ENCODE measurements around the gene RNF8.
"Not testable (repeated sequence)": the region's sequence is repeated elsewhere in the genome, so short reads cannot be mapped to it uniquely, and the experiment has no call there.

RNF8 gene

GRCh38 chr6:37401658-37402057 is 47.9 kb downstream of the RNF8 start:
- not testable (repeated sequence) for DNase-seq

DNA sequence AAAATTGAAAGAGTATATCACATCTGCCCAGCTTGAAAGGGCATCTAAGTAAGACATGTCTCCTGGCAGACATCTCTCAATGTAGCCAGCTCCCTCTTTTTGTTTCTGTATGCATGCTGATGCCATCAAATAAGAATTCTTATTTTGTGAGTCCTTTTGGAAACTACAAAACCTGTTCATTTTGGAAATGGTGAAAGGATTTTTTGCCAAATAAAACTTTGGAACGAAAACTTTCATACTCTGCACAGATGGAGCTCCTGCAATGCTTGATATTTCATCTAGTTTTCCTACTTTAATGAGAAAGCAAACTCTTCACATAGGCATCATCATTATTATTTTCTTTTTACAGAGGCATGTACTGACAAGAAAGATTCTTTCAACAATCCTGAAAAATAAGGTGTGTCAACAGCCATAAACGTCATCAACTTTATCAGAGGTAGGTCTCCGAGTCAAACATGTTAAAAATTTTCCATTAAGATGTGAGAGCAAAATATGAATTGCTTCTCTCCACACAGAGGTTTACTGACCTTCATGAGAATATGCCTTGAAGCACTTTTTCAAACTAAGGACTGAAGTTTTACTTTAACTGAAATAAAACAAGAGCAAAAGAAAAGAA is 53.1 kb downstream of the RNF8 start:
- DNase-seq = no peak

DNA sequence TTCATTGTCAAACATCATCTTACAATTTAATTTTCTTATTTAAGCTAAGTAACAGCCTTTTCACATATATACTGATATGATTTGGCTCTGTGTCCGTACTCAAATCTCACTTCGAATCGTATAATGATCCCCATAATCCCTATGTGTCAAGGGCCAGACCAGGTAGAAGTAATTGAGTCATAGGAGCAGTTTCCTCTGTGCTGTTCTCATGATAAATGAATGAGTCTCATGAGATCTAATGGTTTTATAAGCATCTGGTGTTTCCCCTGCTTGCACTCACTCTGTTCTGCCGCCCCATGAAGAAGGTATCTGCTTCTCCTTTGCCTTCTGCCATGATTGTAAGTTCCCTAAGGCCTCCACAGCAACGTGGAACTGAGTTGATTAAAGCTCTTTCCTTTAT is 54.2 kb downstream of the RNF8 start:
- DNase-seq = no peak

DNA sequence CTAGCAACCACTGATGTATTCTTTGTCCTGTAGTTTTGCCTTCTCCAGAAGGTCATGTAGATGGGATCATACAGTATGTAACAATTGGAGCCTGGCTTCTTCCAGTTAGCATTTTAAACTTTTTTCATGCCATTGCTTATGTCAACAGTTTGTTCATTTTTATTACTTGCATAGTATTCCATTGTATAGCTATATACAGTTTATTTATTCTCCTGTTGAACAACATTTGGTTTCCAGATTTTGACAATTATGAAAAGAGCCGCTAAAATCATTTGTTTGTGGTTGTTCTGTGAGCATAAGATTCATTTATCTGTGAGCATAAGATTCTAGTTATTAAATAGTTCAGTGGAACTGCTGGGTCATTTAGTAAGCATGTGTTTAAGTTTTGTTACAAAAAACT is 55.7 kb downstream of the RNF8 start:
- no peak for DNase-seq

DNA sequence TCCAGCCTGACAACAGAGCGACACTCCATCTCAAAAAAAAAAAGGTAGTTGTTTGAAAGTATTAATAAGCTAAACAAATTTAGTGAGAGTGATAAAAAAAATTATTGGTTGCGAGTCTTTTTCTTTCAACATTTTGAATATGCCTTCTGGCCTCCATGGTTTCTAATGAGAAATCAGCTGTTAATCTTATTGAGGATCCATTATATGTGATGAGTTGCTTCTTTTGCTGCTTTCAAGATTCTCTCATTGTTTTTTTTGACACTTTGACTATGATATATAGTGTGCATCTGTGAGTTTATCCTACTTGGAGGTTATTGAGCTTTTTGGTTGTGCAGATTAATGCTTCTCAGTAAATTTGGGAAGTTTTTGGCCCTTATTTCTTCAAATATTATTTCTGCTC is 63.6 kb downstream of the RNF8 start:
- no peak for DNase-seq

- DNase-seq = no peak
Observed at GRCh38 chr6:37418722-37419121, 64.9 kb downstream of the RNF8 start.

- DNase-seq = no peak
Observed at GRCh38 chr6:37426058-37426944, 72.5 kb downstream of the RNF8 start.

- no peak for DNase-seq
Observed at GRCh38 chr6:37426945-37427510, 73.2 kb downstream of the RNF8 start.

- no peak for DNase-seq
Observed at GRCh38 chr6:37429352-37429750, 75.6 kb downstream of the RNF8 start.

- no peak for DNase-seq
Observed at GRCh38 chr6:37432590-37432915, 78.8 kb downstream of the RNF8 start.

DNA sequence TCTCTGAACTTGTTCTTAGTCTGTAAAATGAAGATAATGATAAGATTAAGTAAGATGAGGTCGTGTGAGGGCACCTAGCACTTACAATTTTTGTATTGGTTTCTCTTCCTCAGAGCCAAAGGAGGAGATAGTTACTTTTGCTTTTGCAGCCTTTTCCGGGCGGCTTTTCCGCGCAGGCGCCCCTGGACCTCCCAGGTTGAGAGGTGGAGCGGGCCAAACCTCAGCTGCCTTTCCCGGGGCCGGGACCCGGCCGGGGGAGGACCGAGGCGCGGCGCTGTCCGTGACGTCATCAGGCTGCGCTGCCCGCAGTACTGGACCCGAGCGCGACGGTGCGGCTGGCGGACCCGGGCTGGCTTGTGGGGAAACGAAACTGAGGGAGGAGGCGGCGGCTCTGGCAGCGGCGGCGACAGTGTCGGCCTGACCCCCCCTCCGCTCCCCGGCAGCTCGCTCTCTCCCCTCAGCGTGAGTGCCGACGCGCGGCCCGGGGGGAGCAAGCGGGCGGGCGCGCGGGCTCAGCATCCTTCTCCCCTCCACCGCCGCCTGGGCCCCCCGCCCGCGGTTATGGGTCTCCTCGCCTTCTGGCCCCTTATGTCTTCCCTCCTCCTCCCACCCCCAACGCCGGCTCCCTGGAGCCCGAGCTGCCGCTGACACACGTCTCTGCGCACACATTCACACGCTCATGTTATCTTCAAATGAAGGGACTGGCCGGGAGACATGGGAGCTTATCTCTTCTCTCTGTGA is 79.3 kb downstream of the RNF8 start, which contains the start of gene CMTR1:
TSS of gene CMTR1 (plus strand) at position 306 of the 741 bp plus-strand sequence. CDS start 2,409 bp downstream, outside the sequence.
- DNase-seq = peak; percentile 98

- peak; percentile 81 for DNase-seq
Observed at GRCh38 chr6:37433657-37434271, 80.0 kb downstream of the RNF8 start.

GRCh38 chr6:37435373-37435772 is 81.6 kb downstream of the RNF8 start:
- no peak for DNase-seq

- DNase-seq = no peak
Observed at GRCh38 chr6:37435816-37436215, 82.0 kb downstream of the RNF8 start.

GRCh38 chr6:37438930-37439329 is 85.1 kb downstream of the RNF8 start:
- DNase-seq = no peak

GRCh38 chr6:37441651-37442050 is 87.9 kb downstream of the RNF8 start:
- DNase-seq = no peak

- DNase-seq = peak; percentile 28
Observed at GRCh38 chr6:37442416-37443215, 88.8 kb downstream of the RNF8 start.

DNA sequence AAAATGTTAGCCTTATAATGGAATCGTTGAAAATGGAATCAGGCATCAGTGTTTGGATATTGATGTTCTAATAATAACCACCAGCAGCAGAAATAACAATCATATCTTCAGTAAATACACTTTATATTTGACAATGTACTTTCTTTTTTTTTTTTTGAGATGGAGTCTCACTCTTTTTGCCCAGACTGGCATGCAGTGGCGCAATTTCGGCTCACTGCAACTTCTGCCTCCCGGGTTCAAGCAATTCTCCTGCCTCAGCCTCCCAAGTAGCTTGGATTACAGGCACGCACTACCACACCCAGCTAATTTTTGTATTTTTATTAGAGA is 89.4 kb downstream of the RNF8 start:
- not testable (repeated sequence) for DNase-seq
